Neural cell (in vitro differentiated cells): ENCODE measurements around the gene PIP4K2A.

Experiments
- CTCF ChIP-seq: fragments of 450-650 bp; IDR thresholded peaks from 2 replicates; pipeline ENCODE4 v1.5.1; 2014; ENCODE audit warnings: antibody characterized with exemption, mild to moderate bottlenecking, moderate library complexity; ENCODE audit not compliant: poor library complexity, severe bottlenecking
- EP300 ChIP-seq: fragments of 450-650 bp; conservative IDR thresholded peaks from 2 replicates; pipeline ENCODE4 v1.6.1; 2014; ENCODE audit warnings: antibody characterized with exemption, mild to moderate bottlenecking, moderate library complexity; ENCODE audit not compliant: poor library complexity, severe bottlenecking
- EZH2 ChIP-seq: fragments of 200-600, 300-800 bp; shearing (Covaris generic), sonication (generic); IDR thresholded peaks from 2 replicates; pipeline ENCODE4 v1.6.1; 2014; ENCODE audit warnings: antibody characterized with exemption, low read length, borderline replicate concordance, mild to moderate bottlenecking; ENCODE audit not compliant: insufficient read depth, poor library complexity, severe bottlenecking
- MXI1 ChIP-seq: fragments of 450-650 bp; conservative IDR thresholded peaks from 2 replicates; pipeline ENCODE4 v1.6.1; 2014; ENCODE audit warnings: antibody characterized with exemption, mild to moderate bottlenecking; ENCODE audit not compliant: poor library complexity, severe bottlenecking
- POLR2AphosphoS5 ChIP-seq: IDR thresholded peaks from 2 replicates; pipeline ENCODE4 v1.6.1; 2012
- RAD21 ChIP-seq: fragments of 450-650 bp; conservative IDR thresholded peaks from 2 replicates; pipeline ENCODE4 v1.6.1; 2014; ENCODE audit warnings: antibody characterized with exemption, mild to moderate bottlenecking, moderate library complexity
- REST ChIP-seq: IDR thresholded peaks from 2 replicates; pipeline ENCODE4 v1.6.1; 2012; ENCODE audit warnings: borderline replicate concordance
- SMC3 ChIP-seq: fragments of 450-650 bp; conservative IDR thresholded peaks from 2 replicates; pipeline ENCODE4 v1.6.1; 2014; ENCODE audit warnings: antibody characterized with exemption, mild to moderate bottlenecking, moderate library complexity; ENCODE audit not compliant: poor library complexity
- TAF1 ChIP-seq: IDR thresholded peaks from 2 replicates; pipeline ENCODE4 v1.6.1; 2012; ENCODE audit warnings: low read depth

- no peak for TF ChIP-seq REST
- TF ChIP-seq EZH2 = no peak
- no peak for TF ChIP-seq POLR2AphosphoS5
- TF ChIP-seq CTCF = no peak
- no peak for TF ChIP-seq TAF1
- no peak for TF ChIP-seq EP300
- no peak for TF ChIP-seq RAD21
- TF ChIP-seq SMC3 = no peak
- no peak for TF ChIP-seq MXI1
Observed at GRCh38 chr10:22634606-22635459, 79.5 kb downstream of the PIP4K2A start.
